OCI-LY1 (cell line): Measurements from ENCODE around the gene VPS16.

Source experiments
- H2AFZ ChIP-seq: fragments of 200-600 bp; sonication (generic), shearing (Covaris generic); 2 replicates; pipeline ENCODE4 v1.6.0; 2014; ENCODE audit warnings: antibody characterized with exemption, mild to moderate bottlenecking, low read length
- H3F3A ChIP-seq: fragments of 200-600 bp; sonication (generic), shearing (Covaris generic); 2 replicates; pipeline ENCODE4 v1.6.0; 2014; ENCODE audit warnings: mild to moderate bottlenecking, antibody characterized with exemption, low read length, moderate library complexity; ENCODE audit not compliant: insufficient read depth
- H3K27ac ChIP-seq: fragments of 200-600 bp; sonication (generic); 2 replicates; pipeline ENCODE4 v1.5.1; 2014; ENCODE audit warnings: low read length, mixed run types, mild to moderate bottlenecking, low read depth; ENCODE audit not compliant: poor library complexity, severe bottlenecking
- H3K27me3 ChIP-seq: fragments of 200-600 bp; sonication (generic); 2 replicates; pipeline ENCODE4 v1.6.0; 2014; ENCODE audit warnings: antibody characterized with exemption, mild to moderate bottlenecking, low read length, moderate library complexity; ENCODE audit not compliant: insufficient read depth
- H3K36me3 ChIP-seq: fragments of 200-600 bp; sonication (generic); 2 replicates; pipeline ENCODE4 v1.6.1; 2014; ENCODE audit warnings: mild to moderate bottlenecking, antibody characterized with exemption, low read length, moderate library complexity, mixed read lengths; ENCODE audit not compliant: insufficient read depth
- H3K4me1 ChIP-seq: fragments of 200-600 bp; sonication (generic); 2 replicates; pipeline ENCODE4 v1.5.1; 2014; ENCODE audit warnings: mild to moderate bottlenecking, low read length, moderate library complexity; ENCODE audit not compliant: insufficient read depth, severe bottlenecking
- H3K4me2 ChIP-seq: fragments of 200-600 bp; sonication (generic), shearing (Covaris generic); 2 replicates; pipeline ENCODE4 v1.6.1; 2014; ENCODE audit warnings: low read length
- H3K4me3 ChIP-seq: fragments of 200-600 bp; sonication (generic); 2 replicates; pipeline ENCODE4 v1.5.1; 2014; ENCODE audit warnings: low read length, low read depth, mild to moderate bottlenecking, mixed read lengths; ENCODE audit not compliant: poor library complexity, severe bottlenecking
- H3K79me2 ChIP-seq: fragments of 200-600 bp; shearing (Covaris generic); 2 replicates; pipeline ENCODE4 v1.6.1; 2016; ENCODE audit warnings: mixed run types, low read length, mixed read lengths; ENCODE audit not compliant: insufficient read depth
- H3K9ac ChIP-seq: fragments of 200-600 bp; sonication (generic), shearing (Covaris generic); 2 replicates; pipeline ENCODE4 v1.6.1; 2014; ENCODE audit warnings: mild to moderate bottlenecking, low read length, mixed read lengths
- H3K9me2 ChIP-seq: fragments of 200-600 bp; sonication (generic), shearing (Covaris generic); 2 replicates; pipeline ENCODE4 v1.6.1; 2014; ENCODE audit warnings: low read depth, mild to moderate bottlenecking, low read length, mixed read lengths
- H3K9me3 ChIP-seq: fragments of 200-600 bp; shearing (Covaris generic); 2 replicates; pipeline ENCODE4 v1.6.1; 2014; ENCODE audit warnings: low read length, mixed read lengths
- H4K20me1 ChIP-seq: fragments of 200-600 bp; sonication (generic), shearing (Covaris generic); 2 replicates; pipeline ENCODE4 v1.6.0; 2016; ENCODE audit warnings: mild to moderate bottlenecking, low read length; ENCODE audit not compliant: insufficient read depth
- EZH2 ChIP-seq: fragments of 200-600 bp; sonication (generic), shearing (Covaris generic); IDR thresholded peaks from 2 replicates; pipeline ENCODE4 v1.8.0; 2017; ENCODE audit warnings: borderline replicate concordance, mixed run types, mild to moderate bottlenecking, antibody characterized with exemption, low read length, moderate library complexity, mixed read lengths
- TF ChIP-seq, protein P1 (sequence below): fragments of 200-600 bp; sonication (generic), shearing (Covaris generic); IDR thresholded peaks from 2 replicates; pipeline ENCODE4 v1.5.1; 2017; ENCODE audit warnings: mild to moderate bottlenecking, antibody characterized with exemption, low read length, moderate library complexity, mixed read lengths

VPS16 gene

DNA sequence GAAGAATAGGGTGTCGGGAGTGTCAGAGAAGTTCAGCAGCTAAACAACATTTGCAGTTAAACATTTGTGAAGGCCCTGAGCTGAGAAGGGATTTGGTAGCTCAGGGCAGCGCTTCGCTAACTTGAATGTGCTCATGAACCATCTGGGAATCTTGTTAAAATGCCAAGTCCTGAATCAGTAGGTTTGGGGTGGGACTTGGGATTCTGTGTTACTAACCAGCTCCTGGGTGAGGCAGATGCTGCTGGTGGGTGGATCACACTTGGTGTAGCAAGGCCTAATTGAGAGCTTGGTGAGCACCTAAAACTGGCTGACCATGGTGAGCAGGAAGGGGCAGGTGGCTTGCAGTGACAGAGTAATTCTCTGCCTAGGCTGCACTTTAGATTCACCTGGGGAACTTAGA lies 38.6 kb downstream of the VPS16 start:
- Histone ChIP-seq H3K4me3 (no peak overlapping the region), H3K4me2 (no peak overlapping the region), H3K36me3 (no peaks in the 10 kb centered on the region), H3K9me3 (no peaks in the 10 kb centered on the region), H3K27ac (no peak overlapping the region), H3K79me2 (peaks cover 62% of the 10 kb centered on the region), H4K20me1 (no peaks in the 10 kb centered on the region), H2AFZ (no peak overlapping the region), H3K27me3 (no peaks in the 10 kb centered on the region), H3F3A (no peaks in the 10 kb centered on the region), H3K4me1 (peaks cover 36% of the 10 kb centered on the region), H3K9ac (no peak overlapping the region), H3K9me2 (no peaks in the 10 kb centered on the region)
- TF ChIP-seq EZH2, result no peak
- TF ChIP-seq, protein P1, sequence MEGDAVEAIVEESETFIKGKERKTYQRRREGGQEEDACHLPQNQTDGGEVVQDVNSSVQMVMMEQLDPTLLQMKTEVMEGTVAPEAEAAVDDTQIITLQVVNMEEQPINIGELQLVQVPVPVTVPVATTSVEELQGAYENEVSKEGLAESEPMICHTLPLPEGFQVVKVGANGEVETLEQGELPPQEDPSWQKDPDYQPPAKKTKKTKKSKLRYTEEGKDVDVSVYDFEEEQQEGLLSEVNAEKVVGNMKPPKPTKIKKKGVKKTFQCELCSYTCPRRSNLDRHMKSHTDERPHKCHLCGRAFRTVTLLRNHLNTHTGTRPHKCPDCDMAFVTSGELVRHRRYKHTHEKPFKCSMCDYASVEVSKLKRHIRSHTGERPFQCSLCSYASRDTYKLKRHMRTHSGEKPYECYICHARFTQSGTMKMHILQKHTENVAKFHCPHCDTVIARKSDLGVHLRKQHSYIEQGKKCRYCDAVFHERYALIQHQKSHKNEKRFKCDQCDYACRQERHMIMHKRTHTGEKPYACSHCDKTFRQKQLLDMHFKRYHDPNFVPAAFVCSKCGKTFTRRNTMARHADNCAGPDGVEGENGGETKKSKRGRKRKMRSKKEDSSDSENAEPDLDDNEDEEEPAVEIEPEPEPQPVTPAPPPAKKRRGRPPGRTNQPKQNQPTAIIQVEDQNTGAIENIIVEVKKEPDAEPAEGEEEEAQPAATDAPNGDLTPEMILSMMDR, result no peak

DNA sequence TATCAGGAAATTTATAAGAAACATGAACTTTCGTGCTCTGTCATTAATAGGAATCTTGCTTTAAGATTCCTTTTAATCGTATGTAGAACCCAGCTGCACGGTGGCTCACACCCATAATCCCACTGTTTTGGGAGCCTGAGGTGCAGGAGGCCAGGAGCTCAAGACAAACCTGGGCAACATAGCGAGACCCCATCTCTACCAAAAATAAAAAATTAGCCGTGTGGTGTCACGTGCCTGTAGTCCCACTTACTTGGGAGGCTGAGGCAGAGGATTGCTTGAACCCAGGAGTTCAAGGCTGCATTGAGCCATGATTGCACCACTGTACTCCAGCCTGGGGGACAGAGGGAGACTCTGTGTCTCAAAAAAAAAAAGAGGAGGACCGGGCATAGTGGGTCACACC lies 40.1 kb downstream of the VPS16 start:
- no peaks in the 10 kb centered on the region for H4K20me1 ChIP-seq
- H2AFZ ChIP-seq, result no peak overlapping the region
- peaks cover 23% of the 10 kb centered on the region for H3K4me1 ChIP-seq
- no peaks in the 10 kb centered on the region for H3K9me3 ChIP-seq
- no peak overlapping the region for H3K4me2 ChIP-seq
- H3K9ac ChIP-seq, result no peak overlapping the region
- H3K9me2 ChIP-seq, result no peaks in the 10 kb centered on the region
- H3K27ac ChIP-seq, result no peak overlapping the region
- no peaks in the 10 kb centered on the region; the same call in 1 of the 2 replicates for H3K36me3 ChIP-seq
- no peak overlapping the region for H3K4me3 ChIP-seq
- H3K79me2 ChIP-seq, result peaks cover 62% of the 10 kb centered on the region
- H3F3A ChIP-seq, result no peaks in the 10 kb centered on the region
- TF ChIP-seq, protein P1, result no peak
- no peaks in the 10 kb centered on the region for H3K27me3 ChIP-seq

DNA sequence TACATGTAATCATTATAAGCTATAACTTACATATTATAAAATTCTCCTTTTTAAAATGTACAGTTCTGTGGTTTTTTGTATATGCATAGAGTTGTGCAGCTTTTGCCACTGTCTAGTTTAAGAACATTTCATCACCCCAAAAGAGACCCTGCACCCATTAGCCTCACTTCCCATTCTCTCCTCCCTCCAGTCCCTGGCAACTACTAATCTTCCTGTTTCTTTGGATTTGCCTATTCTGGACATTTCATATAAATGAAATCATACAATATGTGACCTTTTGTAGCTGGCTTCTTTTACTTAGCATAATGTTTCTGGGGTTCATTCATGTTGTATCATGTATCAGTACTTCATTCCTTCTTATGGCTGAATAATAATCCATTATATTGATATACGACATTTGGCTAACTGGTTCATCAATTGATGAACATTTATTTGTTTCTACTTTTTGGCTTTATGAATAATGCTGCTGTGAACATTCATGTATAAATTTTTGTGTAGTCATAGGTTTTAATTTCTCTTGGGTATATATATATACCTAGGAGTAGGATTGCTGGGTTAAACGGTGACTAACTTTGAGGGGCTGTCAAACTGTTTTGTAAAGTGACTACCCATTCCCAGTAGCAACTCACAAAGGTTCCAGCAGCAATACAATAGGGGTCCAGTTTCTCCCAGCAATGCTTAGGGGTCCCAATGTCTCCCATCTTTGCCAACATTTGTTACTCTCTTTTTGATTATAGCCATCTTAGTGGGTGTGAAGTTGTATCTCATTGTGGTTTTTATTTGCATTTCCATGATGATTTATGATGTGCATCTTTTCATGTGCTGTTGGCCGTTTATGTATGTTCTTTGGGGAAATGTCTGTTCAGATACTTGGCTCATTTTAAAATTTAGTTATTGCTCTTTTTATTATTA lies 43.4 kb downstream of the VPS16 start:
- Histone ChIP-seq H3K4me2 (no peak overlapping the region), H2AFZ (no peak overlapping the region), H3K9ac (no peak overlapping the region), H3K4me3 (no peak overlapping the region), H3K36me3 (no peaks in the 10 kb centered on the region; the same call in 1 of the 2 replicates), H4K20me1 (0 out of 2 replicates have a peak, but pooled peaks cover 2% of the 10 kb centered on the region), H3K9me3 (no peaks in the 10 kb centered on the region), H3K27me3 (no peaks in the 10 kb centered on the region), H3K79me2 (peaks cover 71% of the 10 kb centered on the region), H3K27ac (no peak overlapping the region), H3F3A (no peaks in the 10 kb centered on the region), H3K9me2 (no peaks in the 10 kb centered on the region), H3K4me1 (peaks cover 10% of the 10 kb centered on the region)
- TF ChIP-seq, protein P1, result no peak
- no peak for TF ChIP-seq EZH2
